ENCODE measurements around the gene C11orf21.

DNA sequence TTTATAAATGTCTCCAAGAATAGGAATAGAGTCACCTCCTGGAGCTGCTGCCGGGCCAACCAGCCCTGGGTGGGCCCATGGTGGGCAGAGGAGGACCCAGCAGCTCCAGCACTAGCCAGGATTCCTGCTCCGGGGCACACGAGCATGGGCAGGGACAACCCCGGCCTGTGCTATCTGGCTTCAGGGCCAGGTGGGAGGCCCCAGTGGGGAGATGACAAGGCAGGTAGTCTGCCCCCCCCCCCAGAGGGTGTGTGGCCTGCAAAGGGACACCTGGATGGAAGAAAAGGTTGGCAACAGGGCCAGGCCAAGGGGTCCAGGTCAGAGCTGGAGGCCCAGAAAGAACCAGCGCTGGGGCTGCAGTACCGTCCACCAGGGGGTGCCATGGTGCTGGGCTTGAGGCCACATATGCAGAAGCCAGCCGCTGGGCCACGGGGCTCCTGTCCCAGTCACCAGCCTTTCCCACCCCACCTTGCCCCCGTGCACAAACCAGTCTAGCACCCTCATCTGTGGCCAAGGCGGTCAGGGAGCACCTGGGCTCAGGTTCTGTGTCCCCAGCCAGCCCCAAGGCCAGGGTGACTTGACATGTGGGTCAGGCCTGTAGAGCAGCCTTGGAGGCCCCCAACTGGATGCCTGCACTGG lies 3.5 kb upstream of the C11orf21 start:
- TF ChIP-seq, protein P1, sequence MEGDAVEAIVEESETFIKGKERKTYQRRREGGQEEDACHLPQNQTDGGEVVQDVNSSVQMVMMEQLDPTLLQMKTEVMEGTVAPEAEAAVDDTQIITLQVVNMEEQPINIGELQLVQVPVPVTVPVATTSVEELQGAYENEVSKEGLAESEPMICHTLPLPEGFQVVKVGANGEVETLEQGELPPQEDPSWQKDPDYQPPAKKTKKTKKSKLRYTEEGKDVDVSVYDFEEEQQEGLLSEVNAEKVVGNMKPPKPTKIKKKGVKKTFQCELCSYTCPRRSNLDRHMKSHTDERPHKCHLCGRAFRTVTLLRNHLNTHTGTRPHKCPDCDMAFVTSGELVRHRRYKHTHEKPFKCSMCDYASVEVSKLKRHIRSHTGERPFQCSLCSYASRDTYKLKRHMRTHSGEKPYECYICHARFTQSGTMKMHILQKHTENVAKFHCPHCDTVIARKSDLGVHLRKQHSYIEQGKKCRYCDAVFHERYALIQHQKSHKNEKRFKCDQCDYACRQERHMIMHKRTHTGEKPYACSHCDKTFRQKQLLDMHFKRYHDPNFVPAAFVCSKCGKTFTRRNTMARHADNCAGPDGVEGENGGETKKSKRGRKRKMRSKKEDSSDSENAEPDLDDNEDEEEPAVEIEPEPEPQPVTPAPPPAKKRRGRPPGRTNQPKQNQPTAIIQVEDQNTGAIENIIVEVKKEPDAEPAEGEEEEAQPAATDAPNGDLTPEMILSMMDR (IDR thresholded peaks at IDR 0.05; ENCODE audit: insufficient read depth, low read length), result peak; percentile 88
- TF ChIP-seq POLR2AphosphoS5 (IDR thresholded peaks at IDR 0.05; ENCODE audit: low read depth), result peak; percentile 17; the same call in 1 of the 2 replicates
- no peak for TF ChIP-seq GABPA (IDR thresholded peaks at IDR 0.05; ENCODE audit: low read depth)
- no peak for TF ChIP-seq SPI1 (IDR thresholded peaks at IDR 0.05; ENCODE audit: borderline replicate concordance, low read depth)
